Prostate gland (tissue), 2 donors: Measurements from ENCODE around the gene MACIR. TPM values are rescaled to one million over a fixed set of nuclear protein-coding genes. Genes with fewer than 3 reads are reported as not detected.

Experiments
- DNase-seq: peaks from one replicate; pipeline ENCODE4 v3.0.0-alpha.2; 2019; ENCODE audit warnings: low spot score
- H3K27ac ChIP-seq, 2 donors: fragments of 200-600 bp; sonication (generic); 2 replicates each; pipeline ENCODE4 v1.5.1; 2017 to 2019
- H3K27me3 ChIP-seq: fragments of 200-600 bp; sonication (generic); replicated peaks from 2 replicates; pipeline ENCODE4 v1.5.1; 2019; ENCODE audit not compliant: insufficient read depth
- H3K36me3 ChIP-seq, 2 donors: fragments of 200-600 bp; sonication (generic); 1 replicate in 1 of 2; 2 replicates in 1 of 2; pipeline versions ENCODE4 v1.5.1 to v1.8.1; 2017 to 2019
- H3K4me1 ChIP-seq: fragments of 200-600 bp; sonication (generic); replicated peaks from 2 replicates; pipeline ENCODE4 v1.5.1; 2019
- H3K4me3 ChIP-seq, 2 donors: fragments of 200-600 bp; sonication (generic); 2 replicates each; pipeline ENCODE4 v1.5.1; 2017 to 2019
- H3K9me3 ChIP-seq: fragments of 200-600 bp; sonication (generic); 2 replicates; pipeline ENCODE4 v1.5.1; 2017
- CTCF ChIP-seq, 4 experiments: fragments of 200-600 bp in 2 of 4; fragments of 450-650 bp in 2 of 4; sonication (generic) in 2 of 4; IDR thresholded peaks; 1 replicate in 3 of 4; 2 replicates in 1 of 4; pipeline ENCODE4 v1.5.1; 2016 to 2019; ENCODE audit warnings: antibody characterized with exemption in 4 of 4, mild to moderate bottlenecking in 2 of 4, moderate library complexity in 2 of 4
- POLR2A ChIP-seq: fragments of 450-650 bp; IDR thresholded peaks from one replicate; pipeline ENCODE4 v1.6.1; 2016; ENCODE audit warnings: antibody characterized with exemption, mild to moderate bottlenecking
- POLR2AphosphoS5 ChIP-seq: sonication (generic); formaldehyde crosslinking; IDR thresholded peaks from one replicate; pipeline ENCODE4 v1.6.1; 2017; ENCODE audit warnings: antibody characterized with exemption
- WGBS: methylation state at CpG from one replicate; pipeline ENCODE4 v1.1.5; 2018; 5-methylcytosine and 5-hydroxymethylcytosine counted together
- intact Hi-C: fragments of 100-400 bp; cut with DNase I; formaldehyde crosslinking; loops from one replicate; pipeline ENCODE4 v1.14.2; 2022
- total RNA-seq, 2 donors: library from RNA; depleted of rRNA; stranded (reverse); fragments of >200 nt; gene quantifications; one replicate each; pipeline ENCODE4 v1.1.0, GENCODE V29; 2016

The MACIR gene
- total RNA-seq, 2 donors from 2014 or later: 10.4 to 20.1 TPM

- H3K36me3 ChIP-seq: no peaks in the 10 kb centered on the region
- no peaks in the 10 kb centered on the region for H3K27me3 ChIP-seq
- TF ChIP-seq CTCF (IDR thresholded peaks at IDR 0.05) (no peak), POLR2AphosphoS5 (no peak), POLR2A (no peak)
- no peak for DNase-seq
- no peaks in the 10 kb centered on the region for H3K4me1 ChIP-seq
- H3K27ac ChIP-seq: no peak overlapping the region
- H3K4me3 ChIP-seq: no peak overlapping the region
- WGBS: 68% methylated on average over 1 of the region's 1 CpG
- intact Hi-C loops: no loop called here
- H3K9me3 ChIP-seq: no peaks in the 10 kb centered on the region
These were observed 32.3 kb downstream of the MACIR start for GRCh38 chr5:103290846-103291245.

GRCh38 chr5:103291606-103292005, 33.0 kb downstream of the MACIR start:
- no peaks in the 10 kb centered on the region for H3K27me3 ChIP-seq
- no peak overlapping the region for H3K27ac ChIP-seq
- no peaks in the 10 kb centered on the region for H3K36me3 ChIP-seq
- no peak for DNase-seq
- intact Hi-C loops: no loop called here
- H3K4me1 ChIP-seq: no peaks in the 10 kb centered on the region
- H3K9me3 ChIP-seq: no peaks in the 10 kb centered on the region
- no peak overlapping the region for H3K4me3 ChIP-seq
- 87% methylated on average over 4 of the region's 4 CpGs for WGBS
- TF ChIP-seq POLR2A: no peak

GRCh38 chr5:103293099-103293498, 34.5 kb downstream of the MACIR start:
- no peak overlapping the region for H3K4me3 ChIP-seq
- intact Hi-C loops: no loop called here
- H3K27me3 ChIP-seq: no peaks in the 10 kb centered on the region
- H3K27ac ChIP-seq: no peak overlapping the region
- no peaks in the 10 kb centered on the region for H3K9me3 ChIP-seq
- DNase-seq: no peak
- WGBS: 96% methylated on average over 1 of the region's 1 CpG
- TF ChIP-seq POLR2A (no peak), CTCF (IDR thresholded peaks at IDR 0.05) (no peak), POLR2AphosphoS5 (no peak)
- no peaks in the 10 kb centered on the region for H3K4me1 ChIP-seq
- H3K36me3 ChIP-seq: no peaks in the 10 kb centered on the region

- TF ChIP-seq POLR2A (no peak), POLR2AphosphoS5 (no peak), CTCF (IDR thresholded peaks at IDR 0.05) (no peak)
- Histone ChIP-seq H3K27ac (no peak overlapping the region), H3K4me3 (no peak overlapping the region), H3K36me3 (no peaks in the 10 kb centered on the region), H3K27me3 (no peaks in the 10 kb centered on the region), H3K9me3 (no peaks in the 10 kb centered on the region), H3K4me1 (no peaks in the 10 kb centered on the region)
- intact Hi-C loops: no loop called here
- 36% methylated on average over 3 of the region's 3 CpGs for WGBS
- no peak for DNase-seq
These were observed 35.2 kb downstream of the MACIR start for GRCh38 chr5:103293719-103294118.

- DNase-seq: no peak
- intact Hi-C loops: no loop called here
- Histone ChIP-seq H3K36me3 (no peaks in the 10 kb centered on the region), H3K27me3 (no peaks in the 10 kb centered on the region), H3K9me3 (no peaks in the 10 kb centered on the region), H3K4me3 (no peak overlapping the region), H3K4me1 (no peaks in the 10 kb centered on the region), H3K27ac (no peak overlapping the region)
- TF ChIP-seq CTCF (IDR thresholded peaks at IDR 0.05): no peak
- WGBS: 70% methylated on average over 5 of the region's 5 CpGs
These were observed 36.3 kb downstream of the MACIR start for GRCh38 chr5:103294906-103295305.
